GM06990 (cell line): ENCODE results near the gene YLPM1.

Experiments used
- DNase-seq: peaks from one replicate; pipeline ENCODE4 v3.0.0-alpha.2; 2011; ENCODE audit not compliant: insufficient read length; ENCODE audit errors: extremely low read depth
- H3K27me3 ChIP-seq: replicated peaks from 2 replicates; pipeline ENCODE4 v1.6.0; 2011; ENCODE audit warnings: low read length; ENCODE audit not compliant: control insufficient read depth, insufficient read depth
- H3K36me3 ChIP-seq: 2 replicates; pipeline ENCODE4 v1.5.1; 2011; ENCODE audit warnings: low read length; ENCODE audit not compliant: control insufficient read depth, insufficient read depth
- H3K4me3 ChIP-seq: replicated peaks from 2 replicates; pipeline ENCODE4 v1.5.1; 2011; ENCODE audit warnings: low read depth, mild to moderate bottlenecking, control low read depth, low read length
- TF ChIP-seq, protein P1 (sequence below): IDR thresholded peaks from 2 replicates; pipeline ENCODE4 v1.5.1; 2011; ENCODE audit warnings: low read length, control low read depth, mild to moderate bottlenecking, inconsistent platforms; ENCODE audit not compliant: insufficient read depth, poor library complexity, severe bottlenecking

The YLPM1 gene

GRCh38 chr14:74846168-74846567 is 83.1 kb downstream of the YLPM1 start:
- Histone ChIP-seq H3K36me3 (no peaks in the 10 kb centered on the region), H3K4me3 (no peak overlapping the region), H3K27me3 (no peaks in the 10 kb centered on the region)
- DNase-seq: no peak
- TF ChIP-seq, protein P1, sequence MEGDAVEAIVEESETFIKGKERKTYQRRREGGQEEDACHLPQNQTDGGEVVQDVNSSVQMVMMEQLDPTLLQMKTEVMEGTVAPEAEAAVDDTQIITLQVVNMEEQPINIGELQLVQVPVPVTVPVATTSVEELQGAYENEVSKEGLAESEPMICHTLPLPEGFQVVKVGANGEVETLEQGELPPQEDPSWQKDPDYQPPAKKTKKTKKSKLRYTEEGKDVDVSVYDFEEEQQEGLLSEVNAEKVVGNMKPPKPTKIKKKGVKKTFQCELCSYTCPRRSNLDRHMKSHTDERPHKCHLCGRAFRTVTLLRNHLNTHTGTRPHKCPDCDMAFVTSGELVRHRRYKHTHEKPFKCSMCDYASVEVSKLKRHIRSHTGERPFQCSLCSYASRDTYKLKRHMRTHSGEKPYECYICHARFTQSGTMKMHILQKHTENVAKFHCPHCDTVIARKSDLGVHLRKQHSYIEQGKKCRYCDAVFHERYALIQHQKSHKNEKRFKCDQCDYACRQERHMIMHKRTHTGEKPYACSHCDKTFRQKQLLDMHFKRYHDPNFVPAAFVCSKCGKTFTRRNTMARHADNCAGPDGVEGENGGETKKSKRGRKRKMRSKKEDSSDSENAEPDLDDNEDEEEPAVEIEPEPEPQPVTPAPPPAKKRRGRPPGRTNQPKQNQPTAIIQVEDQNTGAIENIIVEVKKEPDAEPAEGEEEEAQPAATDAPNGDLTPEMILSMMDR: no peak

GRCh38 chr14:74846968-74847665 is 84.0 kb downstream of the YLPM1 start:
- H3K36me3 ChIP-seq: no peaks in the 10 kb centered on the region
- no peak for DNase-seq
- TF ChIP-seq, protein P1: no peak
- no peak overlapping the region for H3K4me3 ChIP-seq
- H3K27me3 ChIP-seq: no peaks in the 10 kb centered on the region

DNA sequence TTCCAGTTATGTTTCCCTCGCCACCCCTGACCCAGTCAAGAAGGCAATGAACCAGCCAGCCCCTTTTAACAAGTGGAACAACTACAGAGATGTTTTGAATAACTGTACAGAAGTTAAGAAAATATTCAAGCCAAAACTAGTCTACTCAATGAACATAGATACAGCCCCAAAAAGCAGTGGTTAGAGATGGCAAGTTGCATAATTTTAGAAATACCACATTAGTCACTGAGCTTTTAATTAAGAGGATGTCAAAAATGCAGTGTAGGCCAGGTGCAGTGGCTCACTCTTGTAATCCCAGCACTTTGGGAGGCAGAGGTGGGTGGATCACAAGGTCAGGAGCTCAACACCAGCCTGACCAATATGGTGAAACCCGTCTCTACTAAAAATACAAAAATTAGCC is 85.7 kb downstream of the YLPM1 start:
- H3K36me3 ChIP-seq: no peaks in the 10 kb centered on the region
- TF ChIP-seq, protein P1: no peak
- H3K4me3 ChIP-seq: no peak overlapping the region
- DNase-seq: no peak
- no peaks in the 10 kb centered on the region for H3K27me3 ChIP-seq

DNA sequence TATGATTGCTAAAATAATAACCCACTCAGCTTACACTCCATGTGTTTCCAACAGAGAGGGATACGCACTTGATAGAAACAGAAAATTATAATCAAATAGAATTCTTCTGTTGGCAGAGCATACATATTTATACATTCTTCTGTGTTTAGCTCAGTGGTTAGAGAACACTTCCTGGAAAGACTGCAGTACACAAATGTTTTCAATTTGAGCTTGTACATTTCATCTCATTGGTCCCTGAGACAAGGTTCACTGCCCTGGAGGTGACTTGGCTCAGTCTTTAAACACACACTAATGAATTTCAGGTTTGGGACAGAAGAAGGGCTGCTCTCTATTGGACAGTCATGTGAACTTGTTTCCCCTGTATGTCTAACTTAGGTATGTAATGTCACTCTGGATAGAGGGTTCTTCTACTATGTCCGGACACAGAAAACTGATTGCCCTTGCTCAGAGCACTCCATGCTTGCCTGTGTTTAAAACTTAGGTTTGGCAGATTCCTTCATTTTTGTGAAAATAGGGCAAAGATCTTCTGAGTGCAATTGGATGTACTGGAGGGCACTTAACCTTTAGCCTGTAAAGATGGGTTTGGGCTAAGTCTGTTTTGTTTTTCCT is 89.9 kb downstream of the YLPM1 start:
- DNase-seq: no peak
- Histone ChIP-seq H3K36me3 (no peaks in the 10 kb centered on the region), H3K27me3 (no peaks in the 10 kb centered on the region), H3K4me3 (no peak overlapping the region)
- TF ChIP-seq, protein P1: no peak

DNA sequence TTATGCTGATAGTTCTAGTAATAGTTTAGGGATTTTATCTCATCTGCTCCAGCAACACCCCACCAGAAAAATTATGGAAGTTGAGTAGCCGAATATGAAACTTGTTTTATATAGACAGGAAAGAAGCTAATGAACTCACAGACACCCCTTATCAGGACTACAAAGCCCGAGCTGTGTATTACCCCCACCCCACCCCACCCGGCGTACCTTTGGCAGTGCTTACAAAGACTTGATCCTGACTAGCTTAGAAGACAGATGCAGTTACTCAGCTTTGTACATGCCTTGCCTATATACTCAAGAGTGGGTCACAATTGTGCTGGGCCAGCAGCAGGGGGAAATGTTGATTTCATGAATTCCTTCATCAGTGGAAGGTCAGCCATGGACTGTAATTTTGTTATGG is 90.5 kb downstream of the YLPM1 start:
- Histone ChIP-seq H3K36me3 (no peaks in the 10 kb centered on the region), H3K4me3 (no peak overlapping the region), H3K27me3 (no peaks in the 10 kb centered on the region)
- TF ChIP-seq, protein P1: no peak
- DNase-seq: no peak

DNA sequence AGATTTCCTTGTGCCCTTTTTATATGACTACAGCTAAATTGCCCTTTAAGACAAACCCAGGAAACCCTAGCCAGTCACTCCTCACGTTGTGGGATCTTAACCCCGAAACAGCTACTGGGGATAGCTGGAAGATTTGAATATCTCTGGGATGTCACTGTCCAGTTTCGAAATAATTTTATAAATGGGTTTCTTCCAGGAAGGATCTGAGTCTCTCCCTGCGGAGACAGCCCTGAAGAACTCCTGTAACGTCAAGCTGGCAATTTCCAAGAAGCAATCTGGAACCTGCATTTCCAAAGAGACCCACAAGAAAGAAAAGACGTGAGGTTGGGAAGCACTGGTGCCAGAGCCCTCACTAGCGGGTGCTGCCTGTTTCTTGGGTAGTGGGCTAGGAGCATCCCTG is 91.9 kb downstream of the YLPM1 start:
- Histone ChIP-seq H3K4me3 (no peak overlapping the region), H3K36me3 (no peaks in the 10 kb centered on the region), H3K27me3 (no peaks in the 10 kb centered on the region)
- TF ChIP-seq, protein P1: no peak
- DNase-seq: no peak
